ENCODE measurements around the gene TMED3. TPM values are rescaled to one million over a fixed set of nuclear protein-coding genes. Genes with fewer than 3 reads are reported as not detected.

Gene TMED3
- total RNA-seq, result 117 and 127 TPM in 2 replicates

DNA sequence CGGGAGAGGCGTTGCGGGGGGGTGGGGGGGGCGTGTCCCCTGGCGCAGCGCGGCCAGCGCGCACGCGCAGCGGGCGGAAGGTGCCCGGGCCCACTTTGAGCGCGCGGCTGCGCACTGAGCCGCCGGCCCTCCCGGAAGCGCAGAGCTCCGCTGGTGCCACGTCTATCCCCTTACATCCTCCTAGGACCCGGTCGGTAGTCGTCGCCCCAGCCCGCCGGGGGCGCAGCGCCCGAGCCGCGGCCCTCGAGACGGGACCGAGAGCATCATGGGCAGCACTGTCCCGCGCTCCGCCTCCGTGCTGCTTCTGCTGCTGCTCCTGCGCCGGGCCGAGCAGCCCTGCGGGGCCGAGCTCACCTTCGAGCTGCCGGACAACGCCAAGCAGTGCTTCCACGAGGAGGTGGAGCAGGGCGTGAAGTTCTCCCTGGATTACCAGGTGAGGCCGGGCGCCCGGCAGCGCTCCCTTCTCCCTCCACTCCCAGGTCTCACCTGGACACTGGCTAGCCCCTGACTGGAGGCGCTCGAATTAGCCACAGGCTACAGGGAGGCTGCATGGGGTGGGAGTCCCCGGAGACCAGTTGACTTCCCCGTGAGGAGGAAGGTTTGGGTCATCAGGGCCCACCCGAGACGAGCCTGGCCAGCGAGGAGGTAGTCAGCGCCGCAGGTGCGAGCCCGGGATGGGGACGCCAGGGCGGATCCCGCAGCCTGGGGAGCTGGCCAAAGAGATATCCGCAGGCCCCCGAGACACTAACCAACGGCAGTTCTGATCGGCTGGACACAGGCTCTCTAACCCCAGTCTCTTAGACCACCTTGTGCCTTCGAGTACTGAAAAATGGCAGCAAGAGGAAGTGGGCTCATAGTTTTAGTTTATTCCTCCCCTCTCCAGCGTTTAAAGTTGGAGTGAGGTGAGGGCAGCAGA lies at the start of gene TMED3:
Gene TMED3 (plus strand): TSS at position 128 of the 916 bp plus-strand sequence. CDS start 138 bp downstream, at position 266.

DNA sequence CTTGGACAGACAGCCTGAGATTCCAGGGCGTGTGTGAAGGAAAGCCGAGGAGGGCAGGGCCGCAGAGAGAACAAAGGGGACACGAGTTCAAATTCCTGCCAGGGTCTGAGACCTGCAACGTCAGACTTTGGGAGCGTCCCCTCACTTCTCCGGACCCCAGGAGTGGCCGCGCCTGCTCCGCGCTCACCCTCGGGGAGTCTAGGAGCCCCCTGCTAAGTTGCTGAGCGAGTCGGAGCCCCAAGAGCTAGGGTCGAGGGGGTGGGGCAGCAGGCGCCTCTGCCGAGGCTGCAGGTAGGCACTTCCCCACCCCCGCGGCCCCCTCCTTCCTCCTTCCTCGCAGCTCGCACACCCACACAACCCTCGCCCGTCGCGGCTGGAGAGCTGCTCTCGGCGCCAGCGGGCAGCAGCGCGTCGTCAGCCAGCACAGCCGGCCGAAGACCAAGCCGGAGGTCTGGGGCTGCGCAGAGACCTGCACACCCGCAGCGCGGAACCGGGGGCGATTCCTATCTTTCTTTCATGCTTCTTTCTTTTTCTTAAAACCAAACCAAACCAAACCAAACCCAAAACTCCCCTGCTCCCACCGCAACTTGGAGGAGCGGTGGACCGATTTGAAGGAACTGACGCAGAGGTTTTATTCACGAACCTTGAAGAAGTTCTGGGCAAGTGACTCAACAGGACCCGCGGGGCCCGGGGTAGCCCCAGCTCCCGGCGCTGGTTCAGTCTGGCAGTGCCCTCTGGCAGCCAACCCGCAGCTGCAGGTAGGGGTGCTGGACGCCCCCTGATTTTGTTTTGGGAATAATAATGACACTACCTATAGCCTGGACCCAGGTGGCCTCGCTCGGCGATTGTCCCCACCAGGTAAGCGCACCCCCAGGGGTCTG lies 28.3 kb upstream of the TMED3 start, which contains the start of gene ANKRD34C:
Gene ANKRD34C (plus strand): TSS at position 352 of the 881 bp plus-strand sequence. CDS start 10,563 bp downstream, outside the sequence.

Other genes with a start within 250 kb of the TMED3 start
- not detected in 2 replicates for gene RASGRF1, start 220.3 kb upstream of the TMED3 start, total RNA-seq
- gene ANKRD34C, start 28.4 kb upstream of the TMED3 start, total RNA-seq, result not detected in 2 replicates
- gene MINAR1, start 121.2 kb downstream of the TMED3 start, total RNA-seq, result 0.66 and 0.68 TPM in 2 replicates

Data from aortic smooth muscle cell (primary cell).